ENCODE measurements around the gene MRGPRF. TPM values are rescaled to one million over a fixed set of nuclear protein-coding genes. Genes with fewer than 3 reads are reported as not detected.

MRGPRF gene
- total RNA-seq, 2 experiments from 2014 or later = not detected

GRCh38 chr11:69034123-69034867 lies 21.2 kb upstream of the MRGPRF start:
- ChIA-PET POLR2A (no interaction called here), CTCF (no interaction called here)
- no peaks in the 10 kb centered on the region for H3K36me3 Mint-ChIP-seq (ENCODE audit: low read depth)
- no peak overlapping the region for H3K27ac Mint-ChIP-seq
- no peaks in the 10 kb centered on the region for H3K9me3 Mint-ChIP-seq
- intact Hi-C loops (cut with DNase I, micrococcal nuclease) = no loop called here
- ATAC-seq (ENCODE audit: poor library complexity) = no peak
- Histone ChIP-seq H3K36me3 (ENCODE audit: insufficient read depth, low read length) (no peaks in the 10 kb centered on the region), H3K27ac (ENCODE audit: low read depth in 1 of 2, low read length in 2 of 2) (no peak overlapping the region), H3K9me3 (ENCODE audit: control insufficient read depth in 1 of 2, insufficient read depth in 1 of 2, low read length in 2 of 2) (no peaks in the 10 kb centered on the region), H3K27me3 (ENCODE audit: control insufficient read depth in 1 of 2, insufficient read depth in 2 of 2, low read length in 2 of 2) (no peaks in the 10 kb centered on the region), H3K4me1 (ENCODE audit: insufficient read depth, low read length) (no peaks in the 10 kb centered on the region), H3K4me3 (ENCODE audit: low read length) (no peak overlapping the region)
- H3K4me3 Mint-ChIP-seq = no peak overlapping the region
- no peak for TF ChIP-seq CTCF (IDR thresholded peaks at IDR 0.05)
- DNase-seq = no peak
- no peaks in the 10 kb centered on the region for H3K4me1 Mint-ChIP-seq (ENCODE audit: low read depth)
- peaks cover 11% of the 10 kb centered on the region for H3K27me3 Mint-ChIP-seq

GRCh38 chr11:69033431-69033830 lies 20.4 kb upstream of the MRGPRF start:
- ChIA-PET POLR2A (no interaction called here), CTCF (no interaction called here)
- no peaks in the 10 kb centered on the region for H3K27me3 ChIP-seq (ENCODE audit: control insufficient read depth in 1 of 2, insufficient read depth in 2 of 2, low read length in 2 of 2)
- H3K4me3 ChIP-seq (ENCODE audit: low read length) = no peak overlapping the region
- Mint-ChIP-seq H3K9me3 (no peaks in the 10 kb centered on the region), H3K36me3 (ENCODE audit: low read depth) (no peaks in the 10 kb centered on the region), H3K4me3 (no peak overlapping the region), H3K27ac (no peak overlapping the region), H3K27me3 (peaks cover 11% of the 10 kb centered on the region), H3K4me1 (ENCODE audit: low read depth) (no peaks in the 10 kb centered on the region)
- no peaks in the 10 kb centered on the region for H3K9me3 ChIP-seq (ENCODE audit: control insufficient read depth in 1 of 2, insufficient read depth in 1 of 2, low read length in 2 of 2)
- TF ChIP-seq CTCF (IDR thresholded peaks at IDR 0.05) = no peak
- no peaks in the 10 kb centered on the region for H3K4me1 ChIP-seq (ENCODE audit: insufficient read depth, low read length)
- DNase-seq (no peak), ATAC-seq (ENCODE audit: poor library complexity) (no peak)
- intact Hi-C loops (cut with DNase I, micrococcal nuclease) = no loop called here
- no peak overlapping the region for H3K27ac ChIP-seq (ENCODE audit: low read depth in 1 of 2, low read length in 2 of 2)
- no peaks in the 10 kb centered on the region for H3K36me3 ChIP-seq (ENCODE audit: insufficient read depth, low read length)

GRCh38 chr11:69032833-69033232 lies 19.8 kb upstream of the MRGPRF start:
- Mint-ChIP-seq H3K4me1 (ENCODE audit: low read depth) (no peaks in the 10 kb centered on the region), H3K27me3 (peaks cover 11% of the 10 kb centered on the region), H3K9me3 (no peaks in the 10 kb centered on the region), H3K4me3 (no peak overlapping the region), H3K36me3 (ENCODE audit: low read depth) (no peaks in the 10 kb centered on the region), H3K27ac (no peak overlapping the region)
- no peaks in the 10 kb centered on the region for H3K27me3 ChIP-seq (ENCODE audit: control insufficient read depth in 1 of 2, insufficient read depth in 2 of 2, low read length in 2 of 2)
- no peak for ATAC-seq (ENCODE audit: poor library complexity)
- DNase-seq = no peak
- no peak for TF ChIP-seq CTCF (IDR thresholded peaks at IDR 0.05)
- no peak overlapping the region for H3K27ac ChIP-seq (ENCODE audit: low read depth in 1 of 2, low read length in 2 of 2)
- intact Hi-C loops (cut with DNase I, micrococcal nuclease) = no loop called here
- H3K36me3 ChIP-seq (ENCODE audit: insufficient read depth, low read length) = no peaks in the 10 kb centered on the region
- H3K4me1 ChIP-seq (ENCODE audit: insufficient read depth, low read length) = no peaks in the 10 kb centered on the region
- no peaks in the 10 kb centered on the region for H3K9me3 ChIP-seq (ENCODE audit: control insufficient read depth in 1 of 2, insufficient read depth in 1 of 2, low read length in 2 of 2)
- H3K4me3 ChIP-seq (ENCODE audit: low read length) = no peak overlapping the region
- ChIA-PET CTCF (no interaction called here), POLR2A (no interaction called here)
